WTC11 (cell line): ENCODE measurements around the gene HACD3. TPM values are rescaled to one million over a fixed set of nuclear protein-coding genes. Genes with fewer than 3 reads are reported as not detected.

Source experiments
- ATAC-seq: fragments of 200-7000 bp; cut with Tn5 transposase; 2 replicates; pipeline ENCODE4 v1.10.0; 2021; ENCODE audit warnings: mild to moderate bottlenecking, moderate library complexity
- CTCF ChIA-PET: fragments of 300-600 bp; sonication (Branson Sonifier 250); formaldehyde crosslinking; loops from one replicate; lab custom pipeline; 2021; ENCODE audit warnings: antibody characterized with exemption; lab: Charles Lee
- POLR2A ChIA-PET: fragments of 350-600 bp; sonication (Branson Sonifier 250); formaldehyde crosslinking; loops from one replicate; lab custom pipeline; 2021; ENCODE audit warnings: antibody characterized with exemption; lab: Charles Lee
- DNase-seq: peaks from one replicate; pipeline ENCODE4 v3.0.0; 2021; ENCODE audit warnings: low spot score
- H3K27ac Mint-ChIP-seq: 2 replicates; pipeline ENCODE4 v1.8.0; 2021; ENCODE audit warnings: mixed read lengths
- H3K27me3 Mint-ChIP-seq: 2 replicates; pipeline ENCODE4 v1.8.0; 2021; ENCODE audit warnings: low read depth, mild to moderate bottlenecking, moderate library complexity, mixed read lengths
- H3K36me3 Mint-ChIP-seq: 2 replicates; pipeline ENCODE4 v1.8.0; 2021; ENCODE audit warnings: mixed read lengths
- H3K4me1 Mint-ChIP-seq: 2 replicates; pipeline ENCODE4 v1.8.0; 2022; ENCODE audit warnings: mixed read lengths
- H3K4me3 Mint-ChIP-seq: 2 replicates; pipeline ENCODE4 v1.8.0; 2021; ENCODE audit warnings: mild to moderate bottlenecking, moderate library complexity, mixed read lengths
- H3K9me3 Mint-ChIP-seq: 2 replicates; pipeline ENCODE4 v1.8.0; 2021; ENCODE audit warnings: mixed read lengths
- ATF1 ChIP-seq: sonication (generic); formaldehyde crosslinking; IDR thresholded peaks from 2 replicates; pipeline ENCODE4 v1.8.1; 2023; ENCODE audit warnings: mild to moderate bottlenecking, moderate library complexity, missing genetic modification reagents
- FOXK1 ChIP-seq: sonication (generic); formaldehyde crosslinking; IDR thresholded peaks from 2 replicates; pipeline ENCODE4 v1.8.0; 2022; ENCODE audit warnings: mild to moderate bottlenecking, moderate library complexity, missing genetic modification reagents
- KAT7 ChIP-seq: sonication (generic); formaldehyde crosslinking; IDR thresholded peaks from 2 replicates; pipeline ENCODE4 v1.8.1; 2023; ENCODE audit warnings: missing genetic modification reagents, mild to moderate bottlenecking, borderline replicate concordance
- MYBL2 ChIP-seq: sonication (generic); formaldehyde crosslinking; IDR thresholded peaks from 2 replicates; pipeline ENCODE4 v1.8.1; 2023; ENCODE audit warnings: mild to moderate bottlenecking, moderate library complexity, missing genetic modification reagents
- NFE2L1 ChIP-seq: sonication (generic); formaldehyde crosslinking; IDR thresholded peaks from 2 replicates; pipeline ENCODE4 v1.8.1; 2023; ENCODE audit warnings: missing genetic modification reagents
- NR1H2 ChIP-seq: sonication (generic); formaldehyde crosslinking; IDR thresholded peaks from 2 replicates; pipeline ENCODE4 v1.9.0; 2021; ENCODE audit warnings: mild to moderate bottlenecking, moderate library complexity, missing genetic modification reagents
- NR2C2 ChIP-seq: sonication (generic); formaldehyde crosslinking; IDR thresholded peaks from 2 replicates; pipeline ENCODE4 v1.8.0; 2022; ENCODE audit warnings: mild to moderate bottlenecking, missing genetic modification reagents
- OVOL2 ChIP-seq: fragments of 250-450 bp; sonication (Bioruptor Pico); IDR thresholded peaks from 2 replicates; pipeline ENCODE4 v1.9.0; 2021; ENCODE audit warnings: mild to moderate bottlenecking, borderline replicate concordance
- PRRX2 ChIP-seq: fragments of 250-450 bp; sonication (Bioruptor Pico); IDR thresholded peaks from 2 replicates; pipeline ENCODE4 v1.8.0; 2021; ENCODE audit warnings: mild to moderate bottlenecking
- RELA ChIP-seq: sonication (generic); formaldehyde crosslinking; IDR thresholded peaks from 2 replicates; pipeline ENCODE4 v1.8.1; 2022; ENCODE audit warnings: missing genetic modification reagents, mild to moderate bottlenecking, borderline replicate concordance
- TEAD4 ChIP-seq: sonication (generic); formaldehyde crosslinking; IDR thresholded peaks from 2 replicates; pipeline ENCODE4 v1.8.0; 2022; ENCODE audit warnings: mild to moderate bottlenecking, missing genetic modification reagents
- ZNF317 ChIP-seq: sonication (generic); formaldehyde crosslinking; IDR thresholded peaks from 2 replicates; pipeline ENCODE4 v1.8.1; 2023; ENCODE audit warnings: low read depth, mild to moderate bottlenecking, moderate library complexity, missing genetic modification reagents, borderline replicate concordance
- ZNF396 ChIP-seq: fragments of 250-450 bp; sonication (Bioruptor Pico); IDR thresholded peaks from 2 replicates; pipeline ENCODE4 v1.8.0; 2021; ENCODE audit warnings: mild to moderate bottlenecking, moderate library complexity, borderline replicate concordance
- ZNF416 ChIP-seq: fragments of 250-450 bp; sonication (Bioruptor Pico); IDR thresholded peaks from 2 replicates; pipeline ENCODE4 v1.9.0; 2021; ENCODE audit warnings: mild to moderate bottlenecking, inconsistent platforms
- total RNA-seq: library from RNA; stranded (reverse); gene quantifications from 3 replicates; pipeline ENCODE4 v1.2.3, GENCODE V29; 2021
- TF ChIP-seq, protein P1 (sequence below): sonication (generic); formaldehyde crosslinking; IDR thresholded peaks from 2 replicates; pipeline ENCODE4 v1.8.0; 2023; ENCODE audit warnings: missing genetic modification reagents
- TF ChIP-seq, protein P2 (sequence below): sonication (generic); formaldehyde crosslinking; IDR thresholded peaks from 2 replicates; pipeline ENCODE4 v1.8.0; 2022; ENCODE audit warnings: missing genetic modification reagents
- TF ChIP-seq, protein P3 (sequence below): fragments of 200-600 bp; IDR thresholded peaks from 2 replicates; pipeline ENCODE4 v1.8.0; 2022; ENCODE audit warnings: antibody characterized with exemption
- TF ChIP-seq, protein P4 (sequence below): sonication (generic); formaldehyde crosslinking; IDR thresholded peaks from 2 replicates; pipeline ENCODE4 v1.8.0; 2022; ENCODE audit warnings: mild to moderate bottlenecking, missing genetic modification reagents

Gene HACD3
- total RNA-seq, 1 experiment from 2014 or later = 95.9 TPM

DNA sequence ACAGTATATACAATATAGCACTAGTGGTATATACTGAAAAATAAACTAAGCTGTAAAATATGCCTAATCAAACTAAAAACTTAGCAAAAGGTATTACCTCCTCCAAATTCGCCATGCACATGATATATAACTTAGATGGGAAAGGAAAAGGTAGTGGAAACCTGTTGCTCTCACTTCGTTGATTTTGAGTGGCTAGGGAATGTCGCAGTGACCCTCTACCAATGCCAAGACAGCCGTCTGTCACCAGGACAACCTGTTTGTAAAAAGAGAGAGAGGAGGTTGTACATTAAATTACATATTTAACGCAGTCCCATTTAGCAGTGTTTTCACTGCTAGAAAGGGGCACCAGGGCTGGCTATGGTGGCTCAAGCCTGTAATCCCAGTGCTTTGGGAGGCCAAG, 69.4 kb downstream of the HACD3 start:
- no peaks in the 10 kb centered on the region for H3K4me1 Mint-ChIP-seq
- POLR2A ChIA-PET = no interaction called here
- H3K27me3 Mint-ChIP-seq = no peaks in the 10 kb centered on the region
- peaks cover 43% of the 10 kb centered on the region for H3K36me3 Mint-ChIP-seq
- H3K4me3 Mint-ChIP-seq = no peak overlapping the region
- CTCF ChIA-PET = no interaction called here
- no peak for ATAC-seq
- no peak for TF ChIP-seq NR1H2 (CRISPR knock-in tag)
- TF ChIP-seq, protein P1, sequence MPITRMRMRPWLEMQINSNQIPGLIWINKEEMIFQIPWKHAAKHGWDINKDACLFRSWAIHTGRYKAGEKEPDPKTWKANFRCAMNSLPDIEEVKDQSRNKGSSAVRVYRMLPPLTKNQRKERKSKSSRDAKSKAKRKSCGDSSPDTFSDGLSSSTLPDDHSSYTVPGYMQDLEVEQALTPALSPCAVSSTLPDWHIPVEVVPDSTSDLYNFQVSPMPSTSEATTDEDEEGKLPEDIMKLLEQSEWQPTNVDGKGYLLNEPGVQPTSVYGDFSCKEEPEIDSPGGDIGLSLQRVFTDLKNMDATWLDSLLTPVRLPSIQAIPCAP (CRISPR knock-in tag) = no peak
- TF ChIP-seq, all 79 proteins: peak for 0
- no peak overlapping the region for H3K27ac Mint-ChIP-seq
- DNase-seq = no peak
- H3K9me3 Mint-ChIP-seq = no peaks in the 10 kb centered on the region

DNA sequence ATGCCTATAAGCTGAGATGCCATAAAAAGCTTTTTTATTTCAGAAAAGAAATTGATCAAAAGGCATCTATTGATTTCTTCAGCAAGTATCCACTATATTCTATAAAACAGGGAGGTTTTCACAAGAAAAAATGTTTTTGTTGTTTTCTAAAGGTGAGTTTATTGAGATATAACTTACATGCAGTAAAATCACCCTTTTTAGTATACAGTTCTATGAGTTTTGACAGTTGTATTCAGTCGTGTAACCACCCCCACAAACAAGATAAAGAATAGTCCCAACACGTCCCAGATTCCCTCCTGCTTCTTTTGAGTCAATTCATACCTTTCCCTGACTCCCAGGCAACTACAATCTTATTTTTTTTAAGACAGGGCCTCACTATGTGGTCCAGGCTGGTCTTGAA, 72.9 kb downstream of the HACD3 start:
- H3K9me3 Mint-ChIP-seq = no peaks in the 10 kb centered on the region
- no peak overlapping the region for H3K4me3 Mint-ChIP-seq
- CTCF ChIA-PET = no interaction called here
- no peak overlapping the region for H3K27ac Mint-ChIP-seq
- no peak for DNase-seq
- no peaks in the 10 kb centered on the region for H3K4me1 Mint-ChIP-seq
- H3K36me3 Mint-ChIP-seq = peaks cover 25% of the 10 kb centered on the region
- TF ChIP-seq, protein P1 (CRISPR knock-in tag) = no peak
- TF ChIP-seq NR2C2 (CRISPR knock-in tag) (no peak), FOXK1 (no peak), MYBL2 (CRISPR knock-in tag) (no peak), RELA (CRISPR knock-in tag) (no peak), OVOL2 (CRISPR knock-in tag) (no peak), ZNF317 (CRISPR knock-in tag) (no peak), ATF1 (CRISPR knock-in tag) (no peak), ZNF396 (CRISPR knock-in tag) (no peak)
- TF ChIP-seq, protein P2, sequence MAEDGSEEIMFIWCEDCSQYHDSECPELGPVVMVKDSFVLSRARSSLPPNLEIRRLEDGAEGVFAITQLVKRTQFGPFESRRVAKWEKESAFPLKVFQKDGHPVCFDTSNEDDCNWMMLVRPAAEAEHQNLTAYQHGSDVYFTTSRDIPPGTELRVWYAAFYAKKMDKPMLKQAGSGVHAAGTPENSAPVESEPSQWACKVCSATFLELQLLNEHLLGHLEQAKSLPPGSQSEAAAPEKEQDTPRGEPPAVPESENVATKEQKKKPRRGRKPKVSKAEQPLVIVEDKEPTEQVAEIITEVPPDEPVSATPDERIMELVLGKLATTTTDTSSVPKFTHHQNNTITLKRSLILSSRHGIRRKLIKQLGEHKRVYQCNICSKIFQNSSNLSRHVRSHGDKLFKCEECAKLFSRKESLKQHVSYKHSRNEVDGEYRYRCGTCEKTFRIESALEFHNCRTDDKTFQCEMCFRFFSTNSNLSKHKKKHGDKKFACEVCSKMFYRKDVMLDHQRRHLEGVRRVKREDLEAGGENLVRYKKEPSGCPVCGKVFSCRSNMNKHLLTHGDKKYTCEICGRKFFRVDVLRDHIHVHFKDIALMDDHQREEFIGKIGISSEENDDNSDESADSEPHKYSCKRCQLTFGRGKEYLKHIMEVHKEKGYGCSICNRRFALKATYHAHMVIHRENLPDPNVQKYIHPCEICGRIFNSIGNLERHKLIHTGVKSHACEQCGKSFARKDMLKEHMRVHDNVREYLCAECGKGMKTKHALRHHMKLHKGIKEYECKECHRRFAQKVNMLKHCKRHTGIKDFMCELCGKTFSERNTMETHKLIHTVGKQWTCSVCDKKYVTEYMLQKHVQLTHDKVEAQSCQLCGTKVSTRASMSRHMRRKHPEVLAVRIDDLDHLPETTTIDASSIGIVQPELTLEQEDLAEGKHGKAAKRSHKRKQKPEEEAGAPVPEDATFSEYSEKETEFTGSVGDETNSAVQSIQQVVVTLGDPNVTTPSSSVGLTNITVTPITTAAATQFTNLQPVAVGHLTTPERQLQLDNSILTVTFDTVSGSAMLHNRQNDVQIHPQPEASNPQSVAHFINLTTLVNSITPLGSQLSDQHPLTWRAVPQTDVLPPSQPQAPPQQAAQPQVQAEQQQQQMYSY = no peak
- TF ChIP-seq, protein P3, sequence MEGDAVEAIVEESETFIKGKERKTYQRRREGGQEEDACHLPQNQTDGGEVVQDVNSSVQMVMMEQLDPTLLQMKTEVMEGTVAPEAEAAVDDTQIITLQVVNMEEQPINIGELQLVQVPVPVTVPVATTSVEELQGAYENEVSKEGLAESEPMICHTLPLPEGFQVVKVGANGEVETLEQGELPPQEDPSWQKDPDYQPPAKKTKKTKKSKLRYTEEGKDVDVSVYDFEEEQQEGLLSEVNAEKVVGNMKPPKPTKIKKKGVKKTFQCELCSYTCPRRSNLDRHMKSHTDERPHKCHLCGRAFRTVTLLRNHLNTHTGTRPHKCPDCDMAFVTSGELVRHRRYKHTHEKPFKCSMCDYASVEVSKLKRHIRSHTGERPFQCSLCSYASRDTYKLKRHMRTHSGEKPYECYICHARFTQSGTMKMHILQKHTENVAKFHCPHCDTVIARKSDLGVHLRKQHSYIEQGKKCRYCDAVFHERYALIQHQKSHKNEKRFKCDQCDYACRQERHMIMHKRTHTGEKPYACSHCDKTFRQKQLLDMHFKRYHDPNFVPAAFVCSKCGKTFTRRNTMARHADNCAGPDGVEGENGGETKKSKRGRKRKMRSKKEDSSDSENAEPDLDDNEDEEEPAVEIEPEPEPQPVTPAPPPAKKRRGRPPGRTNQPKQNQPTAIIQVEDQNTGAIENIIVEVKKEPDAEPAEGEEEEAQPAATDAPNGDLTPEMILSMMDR = no peak
- POLR2A ChIA-PET = no interaction called here
- H3K27me3 Mint-ChIP-seq = no peaks in the 10 kb centered on the region
- no peak for ATAC-seq

DNA sequence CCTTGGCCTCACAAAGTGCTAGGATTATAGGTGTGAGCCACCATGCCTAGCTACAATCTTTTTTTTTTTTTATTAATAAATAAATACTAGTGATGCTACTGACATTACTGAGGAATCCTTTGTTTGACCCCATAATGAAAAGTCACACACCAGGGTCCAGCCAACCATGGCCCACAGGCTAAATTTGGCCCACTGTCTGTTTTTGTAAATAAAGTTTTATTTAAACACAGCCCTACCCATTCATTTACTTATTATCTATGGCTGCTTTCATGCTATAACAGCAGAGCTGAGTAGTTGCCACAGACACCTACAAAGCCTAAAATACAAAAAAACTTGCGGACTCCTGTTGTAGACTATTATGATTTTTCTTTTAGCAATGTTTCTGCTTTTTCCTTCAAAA, 73.3 kb downstream of the HACD3 start:
- Mint-ChIP-seq H3K27me3 (no peaks in the 10 kb centered on the region), H3K4me3 (no peak overlapping the region), H3K9me3 (no peaks in the 10 kb centered on the region), H3K36me3 (peaks cover 21% of the 10 kb centered on the region), H3K27ac (no peak overlapping the region), H3K4me1 (no peaks in the 10 kb centered on the region)
- ChIA-PET CTCF (interaction anchor here (1.1 kb wide), 1 partner anchor 7 kb away, joined by 3 read pairs; no protein-coding TSS in a partner anchor), POLR2A (no interaction called here)
- DNase-seq = no peak
- no peak for ATAC-seq
- TF ChIP-seq, protein P4, sequence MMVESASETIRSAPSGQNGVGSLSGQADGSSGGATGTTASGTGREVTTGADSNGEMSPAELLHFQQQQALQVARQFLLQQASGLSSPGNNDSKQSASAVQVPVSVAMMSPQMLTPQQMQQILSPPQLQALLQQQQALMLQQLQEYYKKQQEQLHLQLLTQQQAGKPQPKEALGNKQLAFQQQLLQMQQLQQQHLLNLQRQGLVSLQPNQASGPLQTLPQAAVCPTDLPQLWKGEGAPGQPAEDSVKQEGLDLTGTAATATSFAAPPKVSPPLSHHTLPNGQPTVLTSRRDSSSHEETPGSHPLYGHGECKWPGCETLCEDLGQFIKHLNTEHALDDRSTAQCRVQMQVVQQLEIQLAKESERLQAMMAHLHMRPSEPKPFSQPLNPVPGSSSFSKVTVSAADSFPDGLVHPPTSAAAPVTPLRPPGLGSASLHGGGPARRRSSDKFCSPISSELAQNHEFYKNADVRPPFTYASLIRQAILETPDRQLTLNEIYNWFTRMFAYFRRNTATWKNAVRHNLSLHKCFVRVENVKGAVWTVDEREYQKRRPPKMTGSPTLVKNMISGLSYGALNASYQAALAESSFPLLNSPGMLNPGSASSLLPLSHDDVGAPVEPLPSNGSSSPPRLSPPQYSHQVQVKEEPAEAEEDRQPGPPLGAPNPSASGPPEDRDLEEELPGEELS (CRISPR knock-in tag) = no peak
- TF ChIP-seq KAT7 (CRISPR knock-in tag) (no peak), NFE2L1 (CRISPR knock-in tag) (no peak), ZNF416 (no peak), PRRX2 (no peak), TEAD4 (CRISPR knock-in tag) (no peak)
